CD4-positive, alpha-beta T cell treated with Interleukin-6 for 4 hours (primary cell): ENCODE data around the gene PRPF39.
A peak's percentile ranks its signal among the peaks of the same experiment; 100 is the strongest.

Experiments
- DNase-seq: peaks from one replicate; pipeline ENCODE4 v3.0.0-alpha.2; 2020; ENCODE audit warnings: mixed read lengths

PRPF39 gene

DNA sequence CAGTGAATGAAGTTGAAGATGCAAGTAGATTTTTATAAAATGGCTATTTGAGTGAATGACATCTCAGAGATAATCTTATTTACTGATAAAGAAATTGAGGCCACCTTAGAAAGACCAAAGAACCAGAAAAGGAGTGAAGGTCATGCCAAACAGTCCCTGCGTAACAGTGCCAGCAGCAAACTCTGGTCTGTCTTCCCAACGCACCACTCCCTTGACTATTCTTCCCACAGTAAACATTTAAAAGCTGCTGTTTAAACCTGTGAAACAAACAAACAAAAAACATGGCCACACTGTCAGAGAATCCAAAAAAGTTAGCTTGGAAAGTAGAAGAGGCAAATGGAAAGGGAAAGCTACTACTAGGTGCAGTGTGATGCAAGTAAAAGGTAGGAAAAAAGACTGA, 1.5 kb upstream of the PRPF39 start:
- DNase-seq, result no peak

- DNase-seq, result no peak
Observed at GRCh38 chr14:45083617-45083975, 320 bp upstream of the PRPF39 start.

DNA sequence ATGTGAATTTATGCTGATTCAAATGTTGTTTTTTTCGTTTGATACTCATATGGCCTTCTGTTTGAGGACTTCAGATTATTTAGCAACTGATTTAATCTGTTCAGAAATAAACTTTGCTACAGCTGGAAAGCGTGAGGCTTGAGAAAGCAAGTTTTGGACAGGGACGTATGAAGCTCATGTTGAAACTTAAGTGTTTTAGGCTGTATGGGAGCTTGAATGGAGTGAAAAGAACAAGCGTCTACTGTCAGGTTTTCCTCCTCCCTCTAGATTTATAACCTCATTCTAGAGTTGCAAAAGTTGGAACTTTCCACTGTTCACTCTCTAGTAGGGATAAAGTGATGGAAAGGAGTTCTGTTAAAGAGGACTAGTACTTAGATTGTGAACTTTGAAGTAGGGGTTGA, 1.0 kb downstream of the PRPF39 start:
- no peak for DNase-seq

GRCh38 chr14:45089813-45090212, 5.9 kb downstream of the PRPF39 start:
- peak; percentile 12 for DNase-seq

DNA sequence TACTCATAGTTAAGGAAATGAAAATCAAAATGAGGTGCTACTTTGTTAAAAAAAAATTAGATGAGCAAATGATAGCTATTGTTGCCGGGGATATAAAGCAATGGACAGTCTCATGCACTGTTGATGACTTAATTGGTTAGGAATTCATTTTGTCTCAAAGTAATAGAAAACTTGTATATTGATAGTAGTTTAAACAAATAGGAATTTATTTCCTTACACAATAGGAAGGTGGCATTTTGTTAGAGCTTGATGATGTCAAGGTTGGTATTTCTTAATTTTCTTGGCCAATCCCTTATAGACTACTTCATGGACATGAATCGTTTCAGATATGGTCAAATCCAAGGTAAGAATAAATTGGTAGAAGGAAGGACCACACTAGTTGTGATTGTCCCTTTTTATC, 7.8 kb downstream of the PRPF39 start:
- no peak for DNase-seq

- DNase-seq, result no peak
Observed at GRCh38 chr14:45094275-45094674, 10.4 kb downstream of the PRPF39 start.

DNA sequence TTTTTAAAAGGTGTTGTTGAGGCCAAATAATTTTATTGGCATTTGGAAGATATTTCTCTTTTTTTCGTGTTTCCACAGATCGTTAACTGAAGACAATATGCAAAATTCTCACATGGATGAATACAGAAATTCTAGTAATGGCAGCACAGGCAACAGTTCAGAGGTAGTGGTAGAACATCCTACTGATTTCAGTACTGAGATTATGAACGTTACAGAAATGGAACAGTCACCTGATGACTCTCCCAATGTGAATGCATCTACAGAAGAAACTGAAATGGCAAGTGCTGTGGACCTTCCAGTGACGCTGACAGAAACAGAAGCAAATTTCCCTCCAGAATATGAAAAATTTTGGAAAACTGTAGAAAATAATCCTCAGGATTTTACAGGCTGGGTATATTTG, 11.2 kb downstream of the PRPF39 start:
- no peak for DNase-seq

GRCh38 chr14:45096218-45096617, 12.3 kb downstream of the PRPF39 start:
- no peak for DNase-seq

DNA sequence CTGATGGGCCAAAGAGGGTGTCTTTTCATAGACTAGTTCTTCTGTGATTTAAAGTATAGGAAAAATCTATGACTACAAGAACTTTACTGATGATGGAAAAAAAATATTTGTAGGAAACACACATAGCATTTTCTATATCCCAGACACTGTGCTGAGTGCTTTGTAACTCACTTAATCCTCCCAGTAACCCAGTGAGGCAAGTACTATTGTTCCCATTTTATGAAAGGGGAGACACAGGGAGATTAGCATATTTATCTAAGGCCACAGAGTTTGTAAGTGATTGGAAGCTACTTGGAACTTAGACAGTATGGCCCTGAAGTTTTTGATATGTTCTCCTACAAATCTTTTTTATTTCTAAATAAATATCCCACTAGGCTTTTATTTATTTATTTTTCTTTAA, 19.9 kb downstream of the PRPF39 start:
- no peak for DNase-seq

DNA sequence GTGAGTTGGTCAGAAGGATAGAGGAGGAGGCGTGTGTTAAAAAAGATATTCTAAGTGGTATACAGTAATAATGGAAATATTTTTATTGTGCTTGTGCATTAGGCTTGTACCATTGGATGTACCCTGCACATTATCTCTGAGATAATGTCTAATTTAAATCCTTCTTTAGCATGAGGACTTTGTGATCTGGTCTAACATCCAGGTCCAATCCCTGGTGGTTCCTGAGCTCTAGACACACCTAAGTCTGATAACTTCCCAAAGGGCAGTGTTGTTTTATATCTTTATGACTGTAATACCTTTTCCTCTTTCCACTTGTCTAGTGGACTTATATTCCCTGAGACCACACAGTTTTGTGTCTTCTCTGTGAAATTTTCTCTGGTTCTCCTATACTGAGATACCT, 20.6 kb downstream of the PRPF39 start:
- DNase-seq, result no peak

- DNase-seq, result no peak
Observed at GRCh38 chr14:45112896-45113781, 29.2 kb downstream of the PRPF39 start.

GRCh38 chr14:45114327-45114726, 30.4 kb downstream of the PRPF39 start:
- DNase-seq, result no peak

DNA sequence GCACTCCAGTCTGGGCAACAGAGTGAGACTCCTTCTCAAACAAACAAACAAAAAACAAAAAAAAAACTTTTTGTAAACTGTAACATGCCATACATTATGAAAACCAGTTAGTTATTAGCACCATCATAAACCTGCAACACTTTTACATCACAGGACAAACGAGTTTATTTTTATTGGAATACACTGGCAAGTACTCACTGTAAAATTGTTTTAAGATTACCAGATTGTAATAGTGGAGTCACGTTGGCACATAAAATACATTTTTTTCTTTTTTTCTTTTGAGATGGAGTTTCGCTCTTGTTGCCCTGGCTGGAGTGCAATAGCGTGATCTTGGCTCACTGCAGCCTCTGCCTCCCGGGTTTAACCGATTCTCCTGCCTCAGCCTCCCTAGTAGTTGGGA, 34.7 kb downstream of the PRPF39 start:
- DNase-seq, result no peak

GRCh38 chr14:45120096-45120495, 36.2 kb downstream of the PRPF39 start:
- DNase-seq, result no peak

DNA sequence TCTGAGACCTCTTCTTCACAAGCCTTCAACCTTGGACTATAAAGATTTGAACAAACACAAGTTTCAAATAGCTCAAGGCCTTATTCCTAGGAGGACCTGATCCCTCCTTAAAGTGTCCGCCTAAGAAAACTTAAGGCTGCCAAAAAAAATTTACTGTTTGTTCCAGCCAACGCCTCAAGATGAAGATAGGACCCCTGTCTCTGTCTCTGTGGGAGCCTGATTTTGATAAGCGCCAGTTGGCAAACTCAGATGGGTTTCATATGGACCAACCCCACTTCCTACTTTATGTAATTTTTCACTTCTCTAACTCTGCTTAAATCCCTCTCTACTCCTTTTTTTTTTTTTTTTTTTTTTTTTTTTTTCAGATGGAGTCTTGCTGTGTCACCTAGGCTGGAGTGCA, 39.4 kb downstream of the PRPF39 start:
- DNase-seq, result no peak

DNA sequence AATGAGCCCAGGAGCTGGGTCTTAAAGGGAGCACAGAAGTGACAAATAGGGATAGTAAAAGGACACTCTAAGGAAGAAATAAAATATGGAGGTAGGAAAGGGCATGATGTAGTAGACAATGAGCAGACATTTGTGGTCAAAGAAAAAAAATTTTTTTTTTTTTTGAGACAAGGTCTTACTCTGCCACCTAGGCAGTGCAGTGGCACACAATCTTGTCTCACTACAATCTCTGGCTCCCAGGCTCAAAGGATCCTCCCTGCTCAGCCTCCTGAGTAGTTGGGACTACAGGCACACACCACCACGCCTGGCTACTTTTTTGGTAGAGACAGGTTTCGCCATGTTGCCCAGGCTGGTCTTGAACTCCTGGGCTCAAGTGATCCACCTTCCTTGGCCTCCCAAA, 41.8 kb downstream of the PRPF39 start:
- DNase-seq, result no peak

DNA sequence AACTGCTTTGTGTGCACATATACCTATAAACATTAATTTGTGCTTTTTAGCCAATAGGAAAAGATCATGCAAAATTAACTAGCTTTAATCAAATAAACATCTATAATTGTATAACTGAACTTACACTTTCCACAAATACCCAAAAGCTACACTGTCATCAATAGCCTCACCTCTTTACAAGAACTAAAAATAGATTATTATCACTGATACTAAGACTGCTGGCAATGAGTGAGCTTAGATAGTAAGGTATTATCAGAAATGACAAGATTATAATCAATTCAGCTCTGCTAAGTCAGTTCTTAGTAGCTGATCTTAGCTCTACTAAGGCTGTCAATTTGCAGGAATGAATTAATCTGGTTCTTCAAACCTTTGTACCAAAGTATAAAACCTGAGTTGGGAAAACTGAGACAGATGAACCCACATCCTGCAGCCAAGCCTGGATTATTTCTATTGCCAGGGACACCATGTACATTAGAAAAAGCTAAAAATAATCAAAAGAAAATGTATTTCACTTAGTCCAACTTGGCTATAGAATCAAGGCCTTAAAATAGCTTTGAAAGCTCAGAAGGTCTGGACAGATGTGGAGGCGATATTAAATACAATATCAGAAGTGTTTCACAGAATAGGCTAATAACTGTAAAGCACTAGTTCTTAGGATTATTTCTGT, 45.2 kb downstream of the PRPF39 start:
- DNase-seq, result no peak

GRCh38 chr14:45133683-45134050, 49.8 kb downstream of the PRPF39 start:
- no peak for DNase-seq

GRCh38 chr14:45134051-45134958, 50.4 kb downstream of the PRPF39 start, which contains the start of gene FKBP3:
TSS of gene FKBP3 (minus strand) at chr14:45134481. CDS start at chr14:45134456, 25 bp downstream.
- DNase-seq, result peak; percentile 95

GRCh38 chr14:45135156-45135555, 51.2 kb downstream of the PRPF39 start:
- peak; percentile 2 for DNase-seq

DNA sequence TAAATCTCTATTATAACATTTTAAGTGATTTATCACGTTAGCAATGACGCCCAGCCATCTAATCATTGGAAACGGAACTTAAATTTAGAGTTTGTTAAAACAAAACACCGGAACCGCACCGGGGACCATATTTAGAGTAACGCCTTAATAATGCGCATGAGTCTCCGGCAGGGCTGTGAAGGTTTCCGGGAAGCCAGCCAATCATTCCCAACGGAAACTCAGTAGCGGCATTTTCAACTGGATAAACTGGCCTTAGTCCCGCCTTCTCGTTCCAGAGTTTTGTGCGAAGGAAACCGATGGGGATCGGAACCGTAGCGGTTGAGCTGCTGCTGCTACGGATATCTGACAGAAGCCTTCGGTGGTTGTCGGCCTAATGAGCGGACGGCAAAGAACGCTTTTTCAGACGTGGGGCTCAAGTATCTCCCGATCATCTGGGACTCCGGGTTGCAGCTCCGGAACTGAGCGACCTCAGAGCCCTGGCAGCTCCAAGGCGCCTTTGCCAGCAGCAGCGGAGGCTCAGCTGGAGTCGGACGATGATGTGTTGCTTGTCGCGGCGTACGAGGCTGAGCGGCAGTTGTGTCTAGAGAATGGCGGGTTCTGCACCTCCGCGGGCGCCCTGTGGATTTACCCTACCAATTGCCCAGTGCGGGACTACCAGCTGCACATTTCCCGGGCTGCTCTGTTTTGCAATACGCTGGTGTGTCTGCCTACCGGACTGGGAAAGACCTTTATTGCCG, 51.9 kb downstream of the PRPF39 start, which contains the start of gene FANCM:
Gene FANCM, plus strand, starts transcription at position 272 of the 737 bp plus-strand sequence. Its CDS starts 102 bp downstream, at position 374.
- peak; percentile 89 for DNase-seq

DNA sequence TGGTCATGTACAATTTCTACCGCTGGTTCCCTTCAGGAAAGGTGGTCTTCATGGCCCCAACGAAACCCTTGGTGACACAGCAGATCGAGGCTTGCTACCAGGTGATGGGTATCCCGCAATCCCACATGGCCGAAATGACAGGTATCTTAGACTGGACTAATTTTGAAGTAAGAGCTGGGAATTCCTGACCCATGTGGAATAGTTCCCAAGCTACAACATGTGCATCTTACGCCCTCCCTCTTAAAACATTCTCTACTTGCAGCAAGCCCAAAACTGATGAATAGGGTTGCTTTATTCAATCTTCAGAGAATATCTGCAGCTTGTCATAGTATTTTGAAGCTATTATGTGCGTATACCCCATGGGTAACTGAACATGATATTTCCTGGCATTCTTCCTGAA, 52.5 kb downstream of the PRPF39 start:
- DNase-seq, result no peak
